HG02840 (cell line): Measurements from ENCODE around the gene DAZAP2.
"Not testable (repeated sequence)": the region's sequence is repeated elsewhere in the genome, so short reads cannot be mapped to it uniquely, and the experiment has no call there.

Experiments used
- ATAC-seq: cut with Tn5 transposase; IDR thresholded peaks from one replicate; pipeline ENCODE4 v1.9.1; 2021; ENCODE audit warnings: mild to moderate bottlenecking, moderate library complexity, moderate number of reproducible peaks; ENCODE audit not compliant: unreplicated experiment, low FRiP score

DAZAP2 gene

GRCh38 chr12:51245476-51246253 lies 7.0 kb downstream of the DAZAP2 start:
- ATAC-seq, result no peak

GRCh38 chr12:51246254-51246853 lies 7.7 kb downstream of the DAZAP2 start:
- no peak for ATAC-seq

GRCh38 chr12:51247523-51248206 lies 9.0 kb downstream of the DAZAP2 start:
- no peak for ATAC-seq

GRCh38 chr12:51253276-51253675 lies 14.7 kb downstream of the DAZAP2 start:
- ATAC-seq, result no peak

GRCh38 chr12:51254536-51254935 lies 15.9 kb downstream of the DAZAP2 start:
- ATAC-seq, result no peak

- ATAC-seq, result not testable (repeated sequence)
Observed at GRCh38 chr12:51259600-51259999, 21.0 kb downstream of the DAZAP2 start.

GRCh38 chr12:51262758-51263177 lies 24.1 kb downstream of the DAZAP2 start:
- ATAC-seq, result no peak

GRCh38 chr12:51263341-51263740 lies 24.7 kb downstream of the DAZAP2 start:
- no peak for ATAC-seq

GRCh38 chr12:51264297-51264696 lies 25.7 kb downstream of the DAZAP2 start:
- ATAC-seq, result no peak

GRCh38 chr12:51265024-51265423 lies 26.4 kb downstream of the DAZAP2 start:
- ATAC-seq, result no peak

- no peak for ATAC-seq
Observed at GRCh38 chr12:51269174-51270066, 30.8 kb downstream of the DAZAP2 start.

GRCh38 chr12:51270067-51270950 lies 31.7 kb downstream of the DAZAP2 start, which contains the start of gene SMAGP:
TSS of gene SMAGP (minus strand) at chr12:51270415. CDS start at chr12:51269278, 1,137 bp downstream.
- no peak for ATAC-seq

- no peak for ATAC-seq
Observed at GRCh38 chr12:51270951-51271518, 32.4 kb downstream of the DAZAP2 start.

GRCh38 chr12:51272810-51273209 lies 34.2 kb downstream of the DAZAP2 start:
- not testable (repeated sequence) for ATAC-seq

GRCh38 chr12:51275088-51275487 lies 36.5 kb downstream of the DAZAP2 start:
- no peak for ATAC-seq

GRCh38 chr12:51281202-51281924 lies 42.7 kb downstream of the DAZAP2 start:
- no peak for ATAC-seq

GRCh38 chr12:51285843-51286242 lies 47.2 kb downstream of the DAZAP2 start:
- no peak for ATAC-seq
